Kidney tubule cell (primary cell): ENCODE results near the gene ST14.

Experiments
- DNase-seq: peaks from one replicate; pipeline ENCODE4 v3.0.0-alpha.2; 2018; ENCODE audit warnings: low spot score

Gene ST14

DNA sequence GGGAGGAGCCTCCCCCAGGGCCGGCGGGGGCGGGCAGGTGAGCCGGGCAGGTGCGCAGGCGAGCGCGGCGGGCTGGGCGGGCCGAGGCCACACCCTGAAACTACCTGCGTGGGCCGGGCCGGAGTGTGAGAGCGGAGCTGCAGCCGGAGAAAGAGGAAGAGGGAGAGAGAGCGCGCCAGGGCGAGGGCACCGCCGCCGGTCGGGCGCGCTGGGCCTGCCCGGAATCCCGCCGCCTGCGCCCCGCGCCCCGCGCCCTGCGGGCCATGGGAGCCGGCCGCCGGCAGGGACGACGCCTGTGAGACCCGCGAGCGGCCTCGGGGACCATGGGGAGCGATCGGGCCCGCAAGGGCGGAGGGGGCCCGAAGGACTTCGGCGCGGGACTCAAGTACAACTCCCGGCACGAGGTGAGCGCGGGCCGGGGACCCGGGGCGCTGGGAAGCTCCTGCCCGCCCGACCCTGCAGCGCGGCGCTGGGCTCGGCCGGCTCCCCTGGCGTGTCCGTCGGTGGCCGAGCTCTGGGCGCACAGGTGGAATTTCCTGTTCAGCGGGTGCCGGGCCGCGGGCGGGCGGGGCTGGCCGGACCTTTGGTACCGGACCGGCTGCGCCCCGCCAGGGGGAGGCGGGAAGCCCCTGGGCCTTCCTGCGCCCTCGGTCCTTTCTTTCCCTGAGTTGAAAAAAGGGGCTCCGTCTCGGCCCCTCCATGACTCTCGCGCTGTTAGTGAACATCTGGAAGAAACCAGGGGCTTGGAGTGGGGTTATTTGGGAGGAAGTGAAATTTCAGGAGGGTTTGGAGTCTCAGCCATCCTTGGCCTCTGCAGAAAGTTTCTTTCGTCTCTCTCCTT, at the start of gene ST14:
Gene ST14, plus strand, starts transcription at position 126 of the 841 bp plus-strand sequence. Its CDS starts 198 bp downstream, at position 324.
- DNase-seq, result peak; percentile 73

DNA sequence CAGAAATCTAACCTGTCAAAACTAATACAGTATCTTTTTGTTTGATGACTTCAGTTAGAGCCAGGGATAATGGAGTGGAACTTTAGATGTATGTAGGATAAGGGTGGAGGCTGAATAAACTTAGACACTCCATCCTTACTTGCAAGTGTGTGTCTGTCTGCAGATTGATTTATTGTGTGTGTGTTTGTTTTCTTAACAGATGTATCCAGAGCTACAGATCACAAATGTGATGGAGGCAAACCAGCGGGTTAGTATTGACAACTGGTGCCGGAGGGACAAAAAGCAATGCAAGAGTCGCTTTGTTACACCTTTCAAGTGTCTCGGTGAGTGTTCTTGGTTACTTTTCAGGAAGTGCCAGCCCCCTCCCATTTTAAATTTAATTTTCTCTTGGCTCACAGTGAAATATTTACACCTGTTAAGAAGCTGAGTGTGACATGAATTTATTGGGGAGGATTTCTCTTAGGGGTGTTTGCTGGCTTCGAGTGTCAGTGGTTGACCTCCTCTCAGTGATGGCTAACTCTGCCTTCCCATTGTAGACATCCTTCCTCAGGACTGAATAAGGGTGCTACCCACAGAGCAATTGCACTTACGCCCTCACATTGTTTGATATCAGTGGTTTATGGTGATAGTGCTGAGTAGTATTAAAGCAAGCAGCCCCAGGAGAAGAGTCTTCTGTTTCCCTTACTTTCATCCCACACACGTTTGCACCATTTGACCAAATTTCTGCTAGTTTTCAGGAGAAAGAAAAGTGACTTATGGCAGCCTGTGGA, 49.1 kb upstream of the ST14 start:
- DNase-seq, result no peak

GRCh38 chr11:130112071-130112830, 47.3 kb upstream of the ST14 start:
- DNase-seq, result no peak

GRCh38 chr11:130114281-130114680, 45.3 kb upstream of the ST14 start:
- DNase-seq, result no peak

- no peak for DNase-seq
These were observed 44.9 kb upstream of the ST14 start for GRCh38 chr11:130114726-130115125.

- DNase-seq, result no peak
These were observed 44.4 kb upstream of the ST14 start for GRCh38 chr11:130115218-130115617.

DNA sequence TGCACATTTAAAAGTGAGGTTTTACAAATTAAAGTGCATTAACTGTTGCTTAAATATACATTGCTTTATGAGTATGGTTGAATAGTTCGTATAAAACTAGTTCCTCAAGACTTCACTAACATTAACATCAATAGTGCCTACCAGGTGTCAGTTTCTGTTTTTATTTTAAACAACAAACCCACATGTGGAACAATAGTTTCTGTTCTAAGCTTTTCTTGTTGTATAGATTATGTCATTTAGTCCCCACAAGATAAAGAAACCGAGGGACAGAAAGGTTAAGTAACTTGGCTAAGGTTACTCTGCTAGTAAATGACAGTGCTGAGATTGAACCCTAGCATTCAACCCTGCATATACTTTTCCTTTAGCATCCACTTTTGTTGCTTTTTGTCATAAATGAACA, 41.4 kb upstream of the ST14 start:
- no peak for DNase-seq

DNA sequence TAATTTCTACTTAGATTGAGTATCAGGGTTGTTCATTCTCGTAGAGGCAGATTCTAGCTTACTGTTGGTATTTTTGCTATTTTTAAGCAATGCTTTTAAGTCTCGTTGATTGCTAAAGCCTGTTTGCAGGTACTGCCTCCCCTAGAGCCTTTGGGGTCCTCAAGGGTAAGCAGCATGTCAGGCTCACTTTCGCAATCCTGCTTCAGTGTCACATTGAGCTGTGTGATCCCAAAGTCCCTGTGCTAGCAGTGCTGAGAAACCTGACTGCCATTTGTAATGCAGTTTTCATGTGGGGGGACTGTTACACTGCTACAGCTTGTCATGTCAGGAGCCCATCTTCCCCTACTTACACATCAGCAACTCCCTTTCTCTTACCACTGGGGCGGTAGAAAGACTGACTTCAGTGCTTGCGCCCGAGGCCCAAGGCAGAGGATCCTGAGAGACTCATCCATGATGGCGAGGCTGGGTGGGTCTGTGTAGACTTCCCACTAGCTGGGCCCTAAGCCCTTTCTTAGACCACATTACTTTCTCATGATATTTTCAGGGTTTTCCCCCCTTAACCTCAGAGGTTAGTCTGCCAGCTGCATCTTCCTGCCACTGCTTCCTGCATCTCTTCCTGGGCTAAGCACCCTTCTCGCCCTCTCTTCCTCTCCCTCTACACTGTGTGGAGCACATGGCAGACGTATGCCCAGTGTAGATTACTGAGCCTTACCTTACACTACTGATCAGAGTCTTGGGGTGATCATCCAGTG, 40.8 kb upstream of the ST14 start:
- DNase-seq, result no peak

DNA sequence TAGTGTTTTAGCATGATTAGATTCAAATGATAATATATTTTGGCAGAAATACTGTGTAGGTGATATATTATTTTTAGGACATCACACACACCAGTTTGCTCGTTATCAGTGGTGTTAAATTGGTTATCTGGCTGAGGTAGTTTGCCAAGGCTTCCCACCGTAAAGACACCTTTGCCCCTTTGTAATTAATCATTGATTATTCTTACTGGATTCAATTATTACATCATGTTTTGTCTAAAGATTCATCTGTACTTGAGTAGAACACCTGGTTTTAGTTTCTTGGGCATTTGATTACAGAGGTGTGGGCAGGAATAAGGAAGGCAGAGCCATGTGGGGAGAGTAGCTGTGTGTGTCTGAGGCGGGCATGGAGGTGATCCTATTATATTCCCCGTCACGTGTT, 39.5 kb upstream of the ST14 start:
- DNase-seq, result no peak

DNA sequence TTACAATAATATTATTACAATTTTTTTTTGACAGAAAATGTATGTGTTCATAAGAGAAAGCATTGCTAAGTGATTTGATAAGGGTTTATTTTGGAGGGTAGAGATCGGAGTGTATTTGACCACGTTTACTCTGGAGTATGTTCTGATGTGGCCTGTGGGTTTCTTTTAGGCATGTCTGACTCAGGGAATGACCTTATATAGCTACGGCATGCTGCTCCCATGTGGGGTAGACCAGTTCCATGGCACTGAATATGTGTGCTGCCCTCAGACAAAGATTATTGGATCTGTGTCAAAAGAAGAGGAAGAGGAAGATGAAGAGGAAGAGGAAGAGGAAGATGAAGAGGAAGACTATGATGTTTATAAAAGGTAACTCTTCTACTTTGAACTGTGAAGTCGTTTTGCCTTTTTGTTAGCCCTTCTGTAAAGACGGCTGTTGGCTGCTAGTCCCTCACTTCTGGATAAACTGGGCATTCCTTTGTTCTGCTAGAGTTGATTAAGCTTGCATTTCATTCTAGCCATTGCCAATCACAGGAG, 38.1 kb upstream of the ST14 start:
- no peak for DNase-seq

DNA sequence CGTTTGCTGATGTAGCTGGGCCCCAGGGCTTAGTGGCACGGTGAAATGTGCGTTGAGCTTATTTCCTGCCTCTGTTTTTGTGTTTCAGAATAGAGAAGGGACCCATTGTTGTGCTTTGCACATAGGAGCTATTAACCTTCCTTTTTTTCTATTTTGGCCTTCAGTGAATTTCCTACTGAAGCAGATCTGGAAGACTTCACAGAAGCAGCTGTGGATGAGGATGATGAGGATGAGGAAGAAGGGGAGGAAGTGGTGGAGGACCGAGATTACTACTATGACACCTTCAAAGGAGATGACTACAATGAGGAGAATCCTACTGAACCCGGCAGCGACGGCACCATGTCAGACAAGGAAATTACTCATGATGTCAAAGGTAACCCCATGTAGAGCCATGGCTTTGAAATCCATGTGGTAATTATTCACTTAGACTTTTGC, 37.4 kb upstream of the ST14 start:
- DNase-seq, result peak; percentile 48

DNA sequence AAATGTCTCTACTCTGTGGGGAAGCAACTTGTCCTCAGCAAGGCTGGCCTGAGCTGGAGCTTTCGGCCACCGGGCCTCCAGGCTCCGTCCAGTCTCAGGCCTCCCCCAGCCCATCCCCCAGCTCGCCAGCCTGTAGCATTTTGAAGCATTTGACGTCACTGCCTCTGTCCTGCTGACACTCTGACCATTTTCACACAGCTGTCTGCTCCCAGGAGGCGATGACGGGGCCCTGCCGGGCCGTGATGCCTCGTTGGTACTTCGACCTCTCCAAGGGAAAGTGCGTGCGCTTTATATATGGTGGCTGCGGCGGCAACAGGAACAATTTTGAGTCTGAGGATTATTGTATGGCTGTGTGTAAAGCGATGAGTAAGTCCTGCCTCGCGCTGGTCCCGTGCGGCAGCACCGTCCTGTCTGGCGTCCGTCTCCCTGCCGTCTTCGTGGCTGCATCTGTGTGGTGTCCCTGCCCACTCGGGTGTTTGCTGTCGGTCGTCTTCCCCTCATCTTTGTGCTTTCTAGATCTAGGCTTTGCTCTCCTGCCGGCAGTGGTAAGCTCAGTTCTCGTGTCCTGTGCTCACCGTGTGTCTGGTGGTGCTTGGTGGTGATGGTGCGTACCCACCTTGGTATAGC, 36.1 kb upstream of the ST14 start:
- no peak for DNase-seq

GRCh38 chr11:130124096-130124495, 35.5 kb upstream of the ST14 start:
- DNase-seq, result peak; percentile 86

GRCh38 chr11:130125638-130126037, 33.9 kb upstream of the ST14 start:
- DNase-seq, result no peak

- no peak for DNase-seq
These were observed 33.1 kb upstream of the ST14 start for GRCh38 chr11:130126516-130126915.

GRCh38 chr11:130127509-130127908, 32.1 kb upstream of the ST14 start:
- DNase-seq, result no peak

GRCh38 chr11:130128626-130129025, 31.0 kb upstream of the ST14 start:
- DNase-seq, result no peak

DNA sequence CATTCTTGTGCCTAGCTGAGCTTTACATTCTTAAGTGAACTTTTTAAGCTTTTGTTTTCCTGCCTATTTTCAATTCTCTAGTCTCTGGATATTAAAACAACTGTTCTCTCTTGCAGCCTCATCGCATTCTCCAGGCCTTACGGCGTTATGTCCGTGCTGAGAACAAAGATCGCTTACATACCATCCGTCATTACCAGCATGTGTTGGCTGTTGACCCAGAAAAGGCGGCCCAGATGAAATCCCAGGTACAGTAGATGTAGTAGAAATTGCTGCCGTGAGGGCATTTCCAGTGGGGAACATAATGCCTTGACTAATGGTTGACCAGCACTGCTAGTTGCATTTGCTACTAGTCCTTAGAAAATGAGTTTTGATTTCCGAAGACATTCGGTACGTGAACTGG, 29.7 kb upstream of the ST14 start:
- no peak for DNase-seq

GRCh38 chr11:130131961-130132850, 27.4 kb upstream of the ST14 start:
- DNase-seq, result peak; percentile 76

DNA sequence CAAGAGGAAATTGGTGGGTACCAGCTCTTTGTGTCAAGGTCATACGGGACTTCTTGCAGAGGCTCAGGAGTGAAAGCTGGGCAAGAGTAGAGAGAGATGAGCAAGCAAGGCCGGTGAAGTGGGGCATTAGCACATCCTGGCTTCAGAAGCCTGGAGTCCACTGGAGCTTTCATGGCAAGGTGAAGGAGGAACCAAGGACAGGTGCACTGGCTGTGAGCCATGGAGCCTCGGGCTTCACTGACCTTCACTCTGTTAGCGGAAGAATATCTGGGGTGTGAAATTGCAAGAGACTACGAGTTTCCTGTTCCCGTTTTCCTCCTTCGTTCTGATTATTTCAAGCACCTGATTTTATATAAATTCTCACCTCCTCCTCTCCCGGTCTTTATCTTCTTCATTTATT, 25.9 kb upstream of the ST14 start:
- no peak for DNase-seq
